Activated CD4-positive, alpha-beta T cell treated with anti-CD3 and anti-CD28 coated beads, Interleukin-2, amount 50 U/mL, for 24 hours (primary cell): ENCODE measurements around the gene NECTIN4.

Experiments
- DNase-seq, 2 donors: peaks; one replicate each; pipeline ENCODE4 v3.0.0-alpha.2; 2020; ENCODE audit warnings: low read depth in 1 of 2, low spot score in 1 of 2

The NECTIN4 gene

DNA sequence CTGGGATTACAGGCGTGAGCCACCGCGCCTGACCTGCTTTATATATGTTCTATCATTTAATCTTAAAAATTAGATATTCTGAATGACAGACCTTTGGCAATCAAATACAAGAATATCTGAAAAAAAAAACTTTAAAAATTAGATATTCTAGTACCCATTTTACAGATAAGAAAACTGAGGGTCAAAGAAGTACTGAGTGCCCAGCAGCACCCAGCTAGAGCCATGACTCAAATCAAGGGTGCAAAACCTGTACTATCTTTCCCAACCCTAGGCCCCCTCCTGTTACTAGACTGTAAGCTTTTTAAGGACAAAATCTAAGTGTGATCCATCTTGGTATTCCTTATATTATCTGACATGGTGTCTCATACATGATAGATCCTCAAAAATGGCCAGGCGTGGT, 27.9 kb downstream of the NECTIN4 start:
- DNase-seq = no peak

DNA sequence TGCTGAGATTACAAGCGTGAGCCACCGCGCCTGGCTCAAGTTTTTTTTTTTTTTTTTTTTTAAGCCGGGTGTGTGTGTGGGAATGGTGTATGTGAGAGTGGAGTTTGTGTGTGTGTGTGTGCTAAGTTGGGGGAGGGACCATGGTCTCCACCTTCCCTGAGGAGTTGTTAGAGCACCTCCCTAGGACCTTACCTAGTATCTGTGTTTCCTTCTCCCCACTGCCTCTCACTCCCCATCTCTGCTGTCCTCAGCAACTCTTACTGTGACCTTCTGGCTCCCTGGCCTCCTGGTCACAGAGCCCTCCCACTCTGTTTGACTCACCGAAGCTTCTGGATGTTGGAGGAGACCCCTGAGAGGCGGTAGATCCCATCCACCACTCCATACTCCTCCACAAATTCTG, 30.1 kb downstream of the NECTIN4 start:
- no peak for DNase-seq

DNA sequence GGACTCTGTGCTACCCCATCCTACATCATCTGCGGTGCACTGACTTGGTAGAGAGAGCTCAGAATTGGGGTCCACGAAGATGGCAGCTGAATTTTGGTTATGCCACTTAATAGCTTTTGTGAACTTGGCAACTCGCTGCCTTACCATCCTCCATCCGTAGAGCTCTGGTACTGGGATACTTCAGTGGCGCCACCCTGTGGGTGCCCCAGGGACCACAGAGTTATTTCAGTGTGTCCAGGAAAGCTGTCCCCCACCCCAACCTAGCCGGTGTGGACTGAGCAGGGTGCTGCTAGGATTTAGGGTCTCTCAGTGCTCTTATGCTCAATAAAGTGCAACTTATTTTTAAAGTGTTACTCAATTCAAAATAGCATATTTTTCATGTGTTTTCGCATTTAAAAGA, 34.6 kb downstream of the NECTIN4 start:
- no peak for DNase-seq

DNA sequence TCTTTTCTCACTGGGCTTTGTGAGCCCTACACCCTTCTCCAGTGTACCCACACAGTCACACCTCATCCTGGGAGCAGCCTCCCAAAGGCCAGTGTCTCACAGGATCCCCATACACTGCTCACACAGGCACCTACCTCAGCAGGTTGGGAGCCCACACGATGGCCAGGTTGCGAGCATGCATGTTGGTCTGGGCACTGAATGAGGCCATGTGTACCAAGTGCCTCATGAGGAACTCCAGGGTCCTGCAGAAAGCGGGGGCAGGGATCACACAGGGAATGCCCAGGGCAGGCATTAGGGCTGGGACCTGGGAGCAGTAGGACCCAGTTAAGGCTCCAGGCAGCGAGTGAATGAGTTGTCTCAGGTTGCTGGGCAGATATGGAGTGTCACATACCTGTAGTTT, 35.1 kb downstream of the NECTIN4 start:
- no peak for DNase-seq

DNA sequence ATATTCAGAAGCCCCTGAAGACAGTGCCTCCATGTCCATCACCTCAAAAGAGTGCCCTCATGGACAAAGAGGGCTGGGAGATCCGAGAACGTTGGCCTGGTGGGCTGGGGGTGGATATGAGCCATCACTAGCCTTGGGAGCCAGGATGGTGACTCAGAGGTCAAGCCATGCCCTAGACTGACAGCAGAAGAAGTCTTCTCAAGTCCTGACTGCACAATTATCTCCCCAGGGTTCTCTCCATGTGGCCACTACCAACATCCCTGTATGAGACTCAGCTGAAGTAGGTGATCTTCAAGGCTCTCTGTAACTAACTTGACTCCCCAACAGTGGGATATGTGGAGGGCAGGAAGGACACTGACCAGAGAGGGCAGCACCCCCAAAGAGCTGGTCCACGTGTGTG, 36.5 kb downstream of the NECTIN4 start:
- no peak for DNase-seq

DNA sequence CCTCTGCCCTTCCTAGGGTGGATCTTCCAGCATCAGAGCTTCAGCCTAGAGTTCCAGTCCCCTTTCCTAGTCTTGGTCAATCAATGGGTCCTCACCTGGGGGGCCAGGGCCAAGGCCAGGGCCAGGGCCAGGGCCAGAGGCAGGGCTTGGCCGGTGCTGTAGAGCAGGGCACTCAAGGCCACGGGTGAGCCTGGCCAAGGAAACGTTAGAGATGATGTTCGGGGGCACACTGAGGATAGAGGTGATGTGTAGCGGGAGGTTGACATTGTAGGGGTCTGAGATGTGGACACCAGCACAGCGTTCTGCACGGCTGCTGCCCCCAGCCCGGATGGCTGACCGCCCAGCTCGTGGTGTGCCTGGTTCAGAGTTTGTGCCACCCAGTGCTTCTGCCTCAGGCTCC, 38.1 kb downstream of the NECTIN4 start:
- DNase-seq = no peak

DNA sequence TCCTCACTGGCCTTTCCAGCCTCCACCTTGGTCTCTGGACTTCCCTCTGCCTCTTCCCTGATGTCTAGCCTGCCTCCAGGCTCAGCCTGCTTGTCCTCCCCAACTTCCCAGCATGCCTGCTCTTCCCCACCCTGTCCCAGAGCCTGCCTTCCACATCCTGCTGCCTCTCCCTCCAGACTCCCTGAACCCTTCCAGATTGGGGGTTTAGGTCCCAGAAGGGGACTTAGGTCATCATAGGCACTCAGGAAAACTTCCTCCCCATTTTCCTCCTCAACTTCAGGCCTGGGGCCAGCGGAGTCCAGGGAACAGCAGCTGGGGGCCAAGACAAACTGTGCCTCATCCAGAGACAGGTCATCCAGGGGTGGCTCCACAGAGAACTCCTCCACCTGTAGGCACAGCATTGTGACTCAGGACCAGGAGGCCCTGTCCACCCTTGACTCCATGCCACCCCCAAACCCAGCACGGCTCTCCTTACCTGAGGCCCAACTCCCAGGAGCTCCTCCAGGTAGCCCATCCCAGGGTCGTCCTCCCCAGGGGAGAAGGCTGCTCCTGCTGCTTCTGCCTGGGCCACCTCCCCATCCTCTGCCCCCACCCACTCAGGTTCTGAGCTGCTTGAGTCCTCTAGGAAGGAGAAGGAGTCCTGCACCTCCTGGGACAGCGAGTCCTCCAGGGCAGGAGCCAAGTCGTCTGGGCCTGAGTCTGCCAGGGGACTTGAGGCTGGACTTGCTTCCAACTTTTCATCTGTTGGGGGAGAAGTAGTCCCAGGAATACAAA, 40.2 kb downstream of the NECTIN4 start:
- no peak for DNase-seq

DNA sequence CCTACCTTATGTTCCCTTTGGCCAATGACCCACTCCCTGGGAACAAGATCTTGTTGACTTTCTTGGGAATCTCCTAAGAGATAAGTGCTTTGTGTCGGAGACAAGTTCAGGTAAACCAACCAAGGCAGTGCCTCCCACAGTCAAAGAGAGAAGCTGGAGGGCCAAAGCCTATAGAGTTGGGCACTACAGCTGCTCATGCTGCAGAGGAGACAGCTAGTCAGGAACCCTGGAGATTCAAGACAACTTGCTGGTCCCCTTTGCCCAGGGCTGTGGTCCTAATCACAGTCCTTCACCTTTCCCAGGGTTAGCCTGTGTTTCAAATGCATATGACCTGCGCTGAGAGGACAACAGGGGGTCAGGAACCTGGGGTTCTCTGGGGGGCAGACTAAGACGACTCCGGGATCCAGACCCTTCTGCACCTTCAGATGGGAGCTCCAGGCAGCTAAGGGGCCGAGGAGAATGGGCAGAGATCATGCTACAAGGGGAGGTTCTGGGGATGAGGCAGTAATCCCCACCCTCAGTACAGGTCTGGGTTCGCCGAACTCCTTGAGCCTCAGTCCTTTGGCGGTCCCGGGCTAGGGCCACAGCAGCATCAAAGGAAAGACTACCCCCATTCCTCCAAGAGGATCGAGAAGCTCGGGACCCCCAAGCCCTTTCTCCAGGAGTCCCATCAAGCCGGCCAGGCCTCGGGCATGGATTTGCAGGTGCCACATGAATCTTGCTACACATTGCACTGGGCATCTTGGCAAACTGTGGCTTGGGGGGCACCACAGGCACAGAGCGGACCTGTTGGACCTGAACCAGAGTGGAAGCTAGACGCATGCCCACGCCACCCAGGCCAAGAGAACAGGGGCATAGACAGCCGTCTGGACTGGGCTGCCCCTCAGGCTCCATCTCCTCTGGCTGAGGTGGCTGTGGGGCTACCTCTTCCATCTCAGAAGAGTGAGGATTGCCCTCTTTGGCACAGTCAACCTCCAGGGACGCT, 41.6 kb downstream of the NECTIN4 start:
- DNase-seq = no peak

DNA sequence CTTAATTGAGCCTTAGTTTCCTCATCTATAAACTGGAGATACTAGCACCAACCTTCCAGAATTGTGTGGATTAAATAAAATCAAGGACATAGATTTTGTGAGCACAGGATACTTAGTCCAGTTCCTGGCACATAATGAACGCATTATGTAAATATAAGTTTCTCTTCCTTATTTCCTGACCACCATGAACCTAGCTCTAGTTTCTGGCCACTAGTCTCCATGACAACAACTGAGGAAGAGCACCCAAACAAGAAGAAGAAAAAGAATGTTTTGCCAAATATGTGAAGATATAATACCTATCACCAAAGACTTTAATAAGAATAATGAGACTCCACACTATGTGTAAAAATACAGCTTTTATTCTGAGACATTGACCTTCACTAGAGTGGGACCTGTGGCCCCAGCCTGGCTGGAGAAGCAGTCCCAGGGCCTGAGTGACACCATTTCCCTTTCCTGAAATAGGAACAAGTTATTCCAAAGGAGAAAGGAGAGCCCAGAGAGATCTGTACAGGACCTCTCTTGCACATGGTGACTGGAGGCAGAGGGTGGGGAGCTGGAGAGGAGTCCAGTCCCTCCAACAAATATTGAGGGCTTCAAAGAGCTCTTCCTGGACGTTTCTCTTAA, 42.6 kb downstream of the NECTIN4 start:
- DNase-seq = no peak

DNA sequence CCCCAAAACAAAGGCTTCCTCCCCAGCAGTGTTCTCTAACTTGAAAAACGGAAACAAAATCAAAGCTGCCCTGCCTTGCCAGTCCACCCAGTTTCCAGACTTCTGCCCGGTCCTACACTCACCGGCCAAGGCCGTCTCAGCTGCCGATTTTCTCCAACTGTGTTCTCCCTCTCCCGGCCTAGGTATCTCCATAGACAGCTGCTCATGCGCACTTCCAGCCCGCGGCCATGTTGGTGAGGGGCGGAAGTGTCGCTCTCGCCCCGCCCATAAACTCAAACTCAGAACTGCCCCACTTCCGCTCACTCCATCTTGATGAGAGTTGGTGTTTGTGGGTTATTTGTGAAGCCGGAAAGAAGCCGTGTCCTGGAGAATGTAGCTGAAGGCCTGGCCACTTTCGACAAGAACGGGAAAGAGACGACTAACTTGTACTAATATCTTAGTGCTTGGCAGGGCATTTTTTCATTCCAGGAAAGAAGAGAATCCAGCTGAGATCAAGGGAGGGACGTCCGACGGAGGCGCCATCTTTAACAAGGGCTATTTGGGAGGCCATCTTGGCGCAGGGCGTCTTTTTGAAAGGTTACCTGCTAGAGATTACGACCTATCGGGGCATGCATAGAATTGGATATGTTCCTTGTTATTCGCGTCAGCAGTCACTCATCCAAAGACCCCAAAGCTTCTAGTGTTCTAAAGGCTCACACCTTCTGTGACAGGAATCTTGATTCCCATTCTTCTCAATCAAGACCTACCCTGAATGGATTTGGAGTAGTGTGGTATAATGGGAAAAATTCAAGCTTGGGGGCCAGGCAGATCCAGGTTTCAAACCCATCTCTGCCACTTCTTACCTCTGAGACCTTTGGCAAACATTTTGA, 43.4 kb downstream of the NECTIN4 start, which contains the start of gene USF1:
TSS of gene USF1 (minus strand) at position 242 of the 869 bp plus-strand sequence. CDS start 2,702 bp downstream, outside the sequence.
- peak; percentile 87 to 89 for DNase-seq

DNA sequence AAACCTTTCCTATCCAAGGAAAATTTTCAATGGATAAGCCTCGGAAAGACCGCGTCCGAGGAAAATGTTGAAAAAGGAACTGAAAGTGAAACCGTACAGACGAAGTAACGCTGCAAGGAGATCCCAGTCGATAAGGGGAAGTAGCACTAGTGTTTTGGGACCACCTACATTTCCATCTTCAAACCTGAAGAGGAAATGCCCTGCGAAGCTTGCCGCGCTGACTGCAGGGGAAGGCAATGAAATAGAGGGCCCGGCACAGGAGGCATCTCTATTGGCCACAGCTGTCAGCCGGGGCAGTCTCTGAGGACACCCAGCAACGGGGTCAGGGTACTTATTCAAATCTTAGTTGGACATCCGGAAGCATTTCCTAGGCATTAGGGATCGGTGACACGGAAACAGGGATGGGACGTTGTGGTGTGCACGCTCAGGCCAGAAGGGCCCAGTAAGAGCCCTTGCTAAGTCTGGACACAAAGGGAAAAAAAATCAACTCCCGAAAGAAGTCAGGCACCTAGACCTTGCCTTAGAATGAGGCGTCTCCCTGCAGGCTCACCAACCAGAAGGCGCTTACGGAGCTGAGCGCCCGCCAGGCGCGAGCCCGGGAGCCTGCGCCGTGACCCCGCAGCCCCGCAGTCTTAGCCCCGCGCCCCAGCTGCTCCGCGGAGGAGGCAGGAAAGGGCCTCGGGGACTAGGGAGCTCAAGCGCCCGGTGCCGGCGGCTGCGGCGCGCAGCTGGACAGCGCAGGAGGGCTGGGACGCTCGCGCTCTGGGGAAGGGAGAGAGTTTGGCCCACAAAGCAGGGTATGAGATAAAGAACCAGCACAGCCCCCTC, 44.2 kb downstream of the NECTIN4 start:
- peak in 1 of 2 donors; percentile 43 for DNase-seq

DNA sequence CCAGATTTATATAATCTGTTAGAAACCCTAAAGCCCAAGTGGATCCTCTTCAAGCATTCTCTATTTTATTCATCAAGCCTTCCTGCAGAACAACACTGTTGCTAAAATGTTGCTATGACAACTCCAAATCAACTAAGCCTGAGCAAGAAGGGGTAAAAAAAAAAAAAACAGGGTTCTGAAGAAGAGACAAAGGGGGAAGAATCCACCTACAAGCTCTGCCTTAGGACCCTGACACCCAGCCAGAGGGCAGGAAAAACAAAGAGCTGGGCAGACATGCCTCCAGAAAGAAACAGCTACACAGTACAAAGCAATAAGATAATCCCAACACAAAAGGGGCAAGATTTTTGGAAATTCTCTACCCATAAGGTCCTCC, 44.8 kb downstream of the NECTIN4 start:
- DNase-seq = no peak

DNA sequence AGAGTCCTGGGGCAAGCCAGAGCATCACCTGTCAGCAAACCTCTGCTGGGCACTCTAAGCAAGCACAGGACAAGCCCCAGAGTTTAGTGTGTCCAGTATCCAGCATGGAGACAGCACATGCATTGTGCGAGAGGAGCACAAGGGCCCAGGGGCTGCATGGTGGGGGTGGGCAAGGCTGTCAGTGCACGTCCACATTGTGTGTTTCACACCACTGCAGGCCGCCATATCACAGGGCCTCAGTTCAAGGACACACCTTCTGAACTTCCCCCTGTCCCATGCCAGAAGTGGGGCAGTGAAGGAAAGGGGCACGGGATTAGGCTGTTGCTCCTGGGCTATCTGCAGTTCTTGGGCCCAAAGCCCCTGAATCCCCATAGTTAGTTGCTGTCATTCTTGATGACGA, 49.8 kb downstream of the NECTIN4 start:
- no peak for DNase-seq

DNA sequence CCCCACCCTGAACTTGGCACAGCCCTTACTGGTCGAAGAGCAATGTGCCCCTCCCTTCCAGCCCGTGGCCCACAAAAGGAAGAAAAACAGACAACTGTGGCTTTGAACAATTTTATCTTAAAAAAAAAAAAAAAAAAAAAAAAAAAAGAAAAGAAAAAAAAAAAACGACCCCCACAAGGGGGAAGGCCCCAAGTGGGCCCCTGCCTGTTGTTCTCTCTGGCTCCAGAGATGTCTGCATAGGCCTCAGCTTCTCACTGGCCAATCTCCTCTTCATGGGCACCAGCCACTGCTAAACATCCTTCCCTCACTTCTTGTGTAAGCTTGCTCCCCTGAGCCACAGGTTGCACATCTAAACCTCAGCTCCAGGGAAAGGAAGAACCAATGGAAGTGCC, 50.2 kb downstream of the NECTIN4 start:
- DNase-seq = no peak

DNA sequence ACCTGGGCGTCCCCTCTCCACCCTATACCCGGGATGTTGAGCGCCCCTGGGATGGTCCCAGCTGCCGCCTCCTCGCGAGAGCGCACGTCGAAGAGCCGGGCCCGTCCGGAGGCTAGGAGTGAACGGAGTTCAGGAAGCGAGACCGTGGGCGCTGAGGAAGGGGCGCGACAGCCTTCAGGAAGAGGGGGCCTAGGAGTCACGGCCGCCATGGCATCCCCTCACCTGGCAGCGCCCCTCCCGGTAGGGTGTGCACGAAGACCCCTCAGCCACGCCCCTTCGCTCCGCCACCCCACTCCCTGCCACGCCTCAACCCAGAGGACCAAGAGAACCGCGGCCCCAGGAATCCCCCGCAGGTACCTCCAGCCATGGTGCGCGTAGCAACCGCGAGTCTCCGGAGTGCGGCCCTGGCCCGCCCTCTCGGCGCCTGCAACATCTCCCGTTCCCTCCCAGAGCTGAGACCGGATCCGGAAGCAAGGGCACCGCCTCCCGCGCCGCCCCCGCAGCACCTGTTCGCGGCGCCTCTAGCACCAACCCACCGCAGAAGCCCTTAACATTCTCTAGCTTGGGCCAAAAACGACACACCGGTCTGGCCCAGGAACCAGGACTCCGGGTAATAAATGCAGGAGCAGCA, 50.7 kb downstream of the NECTIN4 start, which contains the start of gene TSTD1:
TSS of gene TSTD1 (minus strand) at position 442 of the 631 bp plus-strand sequence. CDS start at position 367, 75 bp downstream.
- peak; percentile 67 to 75 for DNase-seq

DNA sequence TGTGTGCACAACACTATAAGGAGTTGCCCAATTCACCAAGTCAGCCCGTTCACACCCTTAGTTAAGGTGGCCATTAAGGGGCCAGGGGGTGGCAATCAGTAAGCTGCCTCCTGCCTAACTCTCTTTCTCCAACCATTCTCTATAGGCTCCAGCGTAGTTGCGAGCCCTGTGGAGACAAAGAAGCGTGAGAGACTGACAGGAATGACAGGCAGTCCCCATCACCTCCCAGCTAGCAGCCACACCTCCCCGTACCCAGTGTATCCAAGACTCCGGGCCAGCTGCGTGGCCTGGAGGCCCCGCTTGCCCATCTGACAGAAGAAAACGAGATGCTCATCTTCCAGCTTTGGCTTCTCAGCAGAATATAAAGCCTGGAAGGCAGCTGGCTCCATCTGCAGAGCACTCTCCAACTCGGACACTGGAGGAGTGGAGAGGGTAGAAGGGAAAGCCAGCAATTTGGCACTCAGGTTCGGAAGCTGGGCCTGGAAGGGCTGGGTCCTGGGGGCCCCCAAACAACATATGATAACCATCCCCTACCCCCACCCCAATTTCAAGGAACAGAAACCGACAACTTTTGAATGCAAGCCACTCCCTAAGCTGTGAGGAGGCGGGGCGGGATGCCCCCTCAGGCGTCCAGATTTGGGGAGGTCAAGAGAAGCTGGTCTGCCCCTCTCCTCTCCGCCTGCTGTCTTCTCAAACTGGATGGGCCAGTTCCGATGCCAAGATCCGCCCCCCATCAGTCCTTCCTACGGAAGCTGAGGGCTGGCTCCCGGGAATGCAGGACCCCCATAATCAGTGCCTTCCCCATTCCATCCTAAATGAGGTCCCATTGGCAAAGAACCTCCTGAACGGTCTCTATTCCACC, 51.5 kb downstream of the NECTIN4 start:
- no peak for DNase-seq

DNA sequence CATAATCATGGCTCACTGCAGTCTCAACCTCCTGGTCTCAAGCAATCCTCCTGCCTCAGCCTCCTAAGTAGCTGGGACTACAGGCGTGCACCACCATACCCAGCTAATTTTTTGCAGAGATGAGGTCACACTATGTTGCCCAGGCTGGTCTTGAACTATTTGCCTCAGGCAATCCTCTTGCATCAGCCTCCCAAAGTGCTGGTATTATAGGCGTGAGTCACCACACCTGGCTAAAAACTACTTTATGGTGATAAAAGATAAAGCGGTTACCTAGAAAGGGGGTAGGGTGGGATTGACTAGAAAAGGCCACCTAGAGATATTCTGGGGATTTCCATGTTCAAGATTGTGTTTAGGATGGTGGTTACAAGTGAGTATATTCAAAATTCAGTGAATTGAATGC, 55.6 kb downstream of the NECTIN4 start:
- no peak for DNase-seq

DNA sequence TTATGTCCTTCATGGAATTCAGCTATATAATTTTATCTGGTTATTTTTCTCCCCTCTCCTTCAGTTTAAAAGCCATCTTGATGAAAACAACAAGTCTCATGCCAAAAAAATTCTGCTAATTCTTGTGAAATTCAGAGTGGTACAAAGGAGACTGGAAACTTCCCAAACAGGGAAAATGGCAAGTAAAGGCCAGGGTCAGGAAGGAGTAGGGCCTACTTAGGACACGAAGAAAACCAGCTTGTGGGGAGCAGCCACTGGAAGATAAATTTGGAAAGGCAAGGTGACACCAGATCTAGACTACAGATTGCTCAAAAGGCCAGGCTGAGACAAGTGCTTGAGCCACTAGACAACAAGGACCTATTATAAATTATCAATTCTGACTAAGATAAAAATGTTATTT, 56.9 kb downstream of the NECTIN4 start:
- DNase-seq = no peak
